Measurements from ENCODE around the gene SIRT2. TPM values are rescaled to one million over a fixed set of nuclear protein-coding genes. Genes with fewer than 3 reads are reported as not detected.

Gene SIRT2
- total and polyA plus RNA-seq, 12 donors = 46.3 to 103 (median 72.6) TPM

GRCh38 chr19:38836983-38837626, 62.3 kb downstream of the SIRT2 start:
- WGBS, 2 donors = 73 to 78% methylated on average over 6 of the region's 6 CpGs
- peaks cover 8 to 77% (median 63%) of the 10 kb centered on the region in 9 donors for H3K36me3 ChIP-seq
- DNase-seq (no peak), ATAC-seq (peak in 1 of 8 donors; percentile 6)
- H3K27me3 ChIP-seq = no peaks in the 10 kb centered on the region
- peaks cover 0 to 29% (median 20%) of the 10 kb centered on the region in 9 donors for H3K4me1 ChIP-seq
- H3K27ac ChIP-seq = no peak overlapping the region
- TF ChIP-seq, protein P1, sequence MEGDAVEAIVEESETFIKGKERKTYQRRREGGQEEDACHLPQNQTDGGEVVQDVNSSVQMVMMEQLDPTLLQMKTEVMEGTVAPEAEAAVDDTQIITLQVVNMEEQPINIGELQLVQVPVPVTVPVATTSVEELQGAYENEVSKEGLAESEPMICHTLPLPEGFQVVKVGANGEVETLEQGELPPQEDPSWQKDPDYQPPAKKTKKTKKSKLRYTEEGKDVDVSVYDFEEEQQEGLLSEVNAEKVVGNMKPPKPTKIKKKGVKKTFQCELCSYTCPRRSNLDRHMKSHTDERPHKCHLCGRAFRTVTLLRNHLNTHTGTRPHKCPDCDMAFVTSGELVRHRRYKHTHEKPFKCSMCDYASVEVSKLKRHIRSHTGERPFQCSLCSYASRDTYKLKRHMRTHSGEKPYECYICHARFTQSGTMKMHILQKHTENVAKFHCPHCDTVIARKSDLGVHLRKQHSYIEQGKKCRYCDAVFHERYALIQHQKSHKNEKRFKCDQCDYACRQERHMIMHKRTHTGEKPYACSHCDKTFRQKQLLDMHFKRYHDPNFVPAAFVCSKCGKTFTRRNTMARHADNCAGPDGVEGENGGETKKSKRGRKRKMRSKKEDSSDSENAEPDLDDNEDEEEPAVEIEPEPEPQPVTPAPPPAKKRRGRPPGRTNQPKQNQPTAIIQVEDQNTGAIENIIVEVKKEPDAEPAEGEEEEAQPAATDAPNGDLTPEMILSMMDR (IDR thresholded peaks at IDR 0.05) = no peak
- H3K9me3 ChIP-seq = no peaks in the 10 kb centered on the region
- intact Hi-C loops (cut with DNase I) = loop anchor here in 4 of 10 donors (10.0 kb wide), 4 partner anchors 112 to 202 kb away; partner anchors contain the start of gene ACTN4 (in 1 of the 4)
- no peak overlapping the region for H3K4me3 ChIP-seq

- peaks cover 8 to 70% (median 56%) of the 10 kb centered on the region in 9 donors for H3K36me3 ChIP-seq
- H3K4me3 ChIP-seq = no peak overlapping the region
- H3K4me1 ChIP-seq = peaks cover 0 to 29% (median 17%) of the 10 kb centered on the region in 9 donors
- H3K9me3 ChIP-seq = no peaks in the 10 kb centered on the region
- ATAC-seq (no peak), DNase-seq (no peak)
- H3K27ac ChIP-seq = no peak overlapping the region
- WGBS, 2 donors = 75 to 82% methylated on average over 8 of the region's 8 CpGs
- intact Hi-C loops (cut with DNase I) = loop anchor here in 4 of 10 donors (10.0 kb wide), 4 partner anchors 112 to 202 kb away; partner anchors contain the start of gene ACTN4 (in 1 of the 4)
- H3K27me3 ChIP-seq = no peaks in the 10 kb centered on the region
- TF ChIP-seq, protein P1 (IDR thresholded peaks at IDR 0.05) = no peak
Measured at GRCh38 chr19:38836159-38836982, 63.0 kb downstream of the SIRT2 start.

DNA sequence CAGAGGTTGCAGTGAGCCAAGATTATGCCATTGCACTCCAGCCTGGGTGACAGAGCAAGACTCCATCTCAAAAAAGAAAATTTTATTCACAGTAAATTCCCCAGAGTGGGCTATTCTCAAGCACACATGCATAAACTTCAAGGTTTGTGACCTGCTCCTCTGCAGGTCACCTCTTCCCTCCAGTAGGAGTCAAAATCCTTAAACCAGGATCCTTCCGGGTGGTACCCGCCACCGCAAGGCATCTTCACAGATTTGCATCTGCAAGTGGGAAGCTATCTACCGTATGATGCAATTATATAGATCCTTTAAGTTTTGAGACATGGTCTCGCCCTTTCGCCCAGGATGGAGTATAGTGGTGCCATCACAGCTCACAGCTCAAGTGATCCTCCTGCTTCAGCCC, 64.8 kb downstream of the SIRT2 start:
- TF ChIP-seq, protein P1 (IDR thresholded peaks at IDR 0.05) = no peak
- Histone ChIP-seq H3K9me3 (no peaks in the 10 kb centered on the region), H3K4me1 (peaks cover 4 to 34% (median 25%) of the 10 kb centered on the region in 9 donors), H3K4me3 (no peak overlapping the region), H3K27me3 (no peaks in the 10 kb centered on the region), H3K36me3 (peaks cover 4 to 64% (median 40%) of the 10 kb centered on the region in 9 donors), H3K27ac (no peak overlapping the region)
- ATAC-seq = no peak
- WGBS, 2 donors = 95 to 97% methylated on average over 6 of the region's 6 CpGs
- intact Hi-C loops (cut with DNase I) = loop anchor here in 5 of 10 donors (5.0 to 10.0 kb wide), 5 partner anchors 110 to 200 kb away; partner anchors contain the start of gene ACTN4 (in 2 of the 5)
- no peak for DNase-seq

- peaks cover 0 to 64% (median 40%) of the 10 kb centered on the region in 9 donors for H3K36me3 ChIP-seq
- no peak overlapping the region for H3K27ac ChIP-seq
- TF ChIP-seq, protein P1 (IDR thresholded peaks at IDR 0.05) = no peak
- intact Hi-C loops (cut with DNase I) = loop anchor here in 5 of 10 donors (5.0 to 10.0 kb wide), 5 partner anchors 109 to 199 kb away; partner anchors contain the start of gene ACTN4 (in 2 of the 5)
- no peaks in the 10 kb centered on the region for H3K27me3 ChIP-seq
- ATAC-seq = no peak
- H3K4me3 ChIP-seq = no peak overlapping the region
- 94 to 95% methylated on average over 4 of the region's 4 CpGs for WGBS, 2 donors
- no peak for DNase-seq
- H3K4me1 ChIP-seq = peaks cover 4 to 35% (median 25%) of the 10 kb centered on the region in 9 donors
- no peaks in the 10 kb centered on the region for H3K9me3 ChIP-seq
Measured at GRCh38 chr19:38834104-38834490, 65.3 kb downstream of the SIRT2 start.

Data from heart right ventricle (tissue), 16 donors.